HG03565 (cell line): ENCODE measurements around the gene AP2B1.

Experiments
- ATAC-seq: cut with Tn5 transposase; IDR thresholded peaks from one replicate; pipeline ENCODE4 v1.9.1; 2021; ENCODE audit warnings: mild to moderate bottlenecking, moderate library complexity; ENCODE audit not compliant: unreplicated experiment

Gene AP2B1

DNA sequence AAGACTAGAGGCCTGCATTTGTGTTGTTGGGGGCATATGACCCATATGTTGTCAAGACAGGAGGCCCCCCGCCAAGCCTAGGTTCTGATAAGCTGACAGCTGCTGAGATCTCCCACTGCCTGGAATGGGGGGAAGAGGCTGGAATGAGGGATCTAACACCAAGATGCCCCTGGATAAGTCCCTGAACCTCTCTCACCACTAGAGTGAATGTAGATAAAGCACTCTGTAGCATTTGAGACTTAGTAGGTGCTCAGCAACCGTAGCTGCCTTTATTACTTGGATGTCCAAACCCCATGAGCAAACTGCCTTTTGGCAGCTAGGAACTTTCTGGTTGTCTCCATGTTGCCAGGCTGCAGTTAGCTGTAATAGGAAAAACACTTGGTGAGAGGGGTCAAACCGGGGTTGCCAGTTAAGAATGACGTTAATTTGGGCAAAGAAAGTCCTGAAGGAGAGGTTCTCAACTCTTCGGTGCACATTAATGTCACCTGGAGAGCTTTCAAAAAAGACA, 139.9 kb downstream of the AP2B1 start:
- ATAC-seq: no peak

DNA sequence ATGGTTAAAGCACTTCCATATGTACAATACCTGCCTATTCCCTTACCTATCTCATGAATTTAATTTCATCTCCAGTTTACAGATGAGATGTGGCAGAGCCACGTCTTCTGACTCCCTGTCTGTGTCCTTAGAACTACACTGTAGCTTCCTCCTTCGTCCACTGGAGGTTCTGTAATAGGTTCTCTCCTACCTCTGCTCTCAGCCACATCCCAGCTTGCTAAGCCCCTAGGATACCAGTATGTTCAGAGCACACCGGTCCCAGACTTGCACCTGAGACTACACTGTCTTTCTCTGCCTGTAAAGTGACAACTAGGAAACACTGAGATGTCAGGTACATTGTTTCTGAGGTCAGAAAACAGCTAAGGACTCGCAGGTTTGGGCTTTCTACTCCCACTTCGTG, 140.5 kb downstream of the AP2B1 start:
- no peak for ATAC-seq

DNA sequence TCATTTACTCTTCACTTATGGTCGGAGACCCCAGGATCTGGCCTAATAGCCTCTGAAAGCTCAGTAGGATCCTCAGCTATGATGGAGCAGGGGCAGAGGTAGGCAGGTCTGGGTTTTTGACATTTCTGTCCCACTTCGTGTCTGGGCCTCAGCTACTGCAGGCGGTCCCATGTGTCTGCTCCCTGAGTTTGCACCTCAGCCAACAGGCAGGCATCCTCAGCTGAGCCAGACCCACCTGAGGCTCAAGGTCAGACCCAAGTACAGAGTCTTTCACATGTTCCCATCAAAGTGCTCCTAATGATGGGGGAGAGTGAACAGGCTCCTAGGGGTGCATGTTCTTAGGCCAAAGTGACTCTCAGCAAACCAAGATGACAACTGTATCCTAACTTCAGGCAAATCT, 141.4 kb downstream of the AP2B1 start:
- no peak for ATAC-seq

DNA sequence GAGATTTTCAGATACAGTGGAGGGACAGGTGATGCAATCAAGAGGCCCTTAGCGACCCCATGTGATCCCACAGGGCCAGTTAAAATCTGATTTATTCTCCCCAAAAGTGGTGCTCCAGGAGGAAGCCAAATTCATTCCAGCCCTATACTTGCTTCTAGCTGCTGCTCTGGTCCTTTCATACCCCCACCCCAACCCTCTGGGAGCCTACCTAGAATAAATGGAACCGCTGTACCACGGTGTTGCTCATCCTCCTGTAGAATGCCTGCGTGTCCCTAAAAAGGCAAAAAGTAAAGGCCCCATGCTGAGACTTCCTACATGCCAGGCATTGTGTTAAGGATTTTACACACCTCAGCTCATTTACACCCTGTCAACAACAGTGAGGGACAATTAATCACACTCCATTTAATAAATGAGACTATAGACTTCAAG, 142.3 kb downstream of the AP2B1 start:
- no peak for ATAC-seq

DNA sequence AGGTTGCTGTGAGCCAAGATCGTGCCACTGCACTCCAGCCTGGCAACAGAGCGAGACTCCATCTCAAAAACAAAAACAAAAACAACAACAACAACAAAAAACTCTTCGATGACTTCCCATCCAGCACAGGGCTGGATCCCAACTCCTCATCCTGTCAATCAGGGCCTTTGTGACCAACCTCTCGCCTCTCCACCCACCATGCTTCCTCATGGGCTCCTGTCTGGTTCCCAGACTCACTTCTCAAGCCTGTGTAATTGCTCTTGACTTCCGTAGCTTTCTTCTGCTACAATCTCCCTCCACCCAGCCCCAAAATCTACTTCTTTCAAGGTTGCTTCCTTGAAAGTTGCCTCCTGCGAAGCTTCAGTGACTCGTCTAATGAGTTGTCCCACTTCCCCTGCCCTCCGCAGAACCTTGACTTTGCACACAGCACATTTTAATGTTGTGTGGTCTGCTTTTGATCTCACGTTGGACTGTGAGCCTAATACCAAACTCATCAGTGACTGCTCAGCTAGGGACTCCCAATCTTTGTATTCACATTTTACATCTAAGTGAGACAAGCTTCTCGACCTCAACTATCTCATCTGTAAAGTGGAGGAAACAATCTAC, 143.4 kb downstream of the AP2B1 start:
- no peak for ATAC-seq

DNA sequence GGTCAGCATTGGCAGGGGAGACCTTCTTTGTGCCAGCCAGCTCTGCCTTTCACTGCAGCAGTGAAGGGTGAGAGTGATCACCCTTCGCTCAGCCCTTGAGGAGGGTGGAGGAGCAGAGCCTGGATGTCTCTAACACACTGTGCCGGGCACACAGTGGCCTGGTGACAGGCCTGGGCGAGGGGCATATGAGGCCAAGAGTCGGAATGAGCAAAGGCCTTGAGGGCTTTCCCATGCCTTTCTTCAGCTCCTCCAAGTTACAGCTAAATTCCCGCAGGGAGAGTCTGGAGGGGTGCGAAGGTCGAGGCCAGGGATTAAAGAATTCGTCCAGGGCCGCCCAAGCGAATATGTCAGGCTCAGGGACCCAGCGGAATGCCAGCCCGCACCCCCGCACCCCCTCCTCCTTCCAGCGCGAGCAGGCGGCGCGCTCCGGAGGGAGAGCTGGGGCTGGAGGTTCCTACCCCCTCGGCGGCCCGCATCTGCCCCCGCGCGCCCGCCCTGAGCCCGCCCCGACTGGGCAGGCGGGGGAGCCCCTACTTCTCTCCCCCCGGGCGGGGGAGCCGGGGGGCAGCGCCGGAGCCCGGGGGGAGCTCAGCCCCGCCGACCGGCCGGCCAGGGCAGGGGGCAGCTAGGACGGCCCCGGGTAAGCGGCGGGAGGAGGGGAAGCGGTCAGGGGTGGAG, 144.3 kb downstream of the AP2B1 start, which contains the start of gene RASL10B:
RASL10B (plus strand) TSS at position 401 of the 678 bp plus-strand sequence. CDS start 3,546 bp downstream, outside the sequence.
- ATAC-seq: no peak

DNA sequence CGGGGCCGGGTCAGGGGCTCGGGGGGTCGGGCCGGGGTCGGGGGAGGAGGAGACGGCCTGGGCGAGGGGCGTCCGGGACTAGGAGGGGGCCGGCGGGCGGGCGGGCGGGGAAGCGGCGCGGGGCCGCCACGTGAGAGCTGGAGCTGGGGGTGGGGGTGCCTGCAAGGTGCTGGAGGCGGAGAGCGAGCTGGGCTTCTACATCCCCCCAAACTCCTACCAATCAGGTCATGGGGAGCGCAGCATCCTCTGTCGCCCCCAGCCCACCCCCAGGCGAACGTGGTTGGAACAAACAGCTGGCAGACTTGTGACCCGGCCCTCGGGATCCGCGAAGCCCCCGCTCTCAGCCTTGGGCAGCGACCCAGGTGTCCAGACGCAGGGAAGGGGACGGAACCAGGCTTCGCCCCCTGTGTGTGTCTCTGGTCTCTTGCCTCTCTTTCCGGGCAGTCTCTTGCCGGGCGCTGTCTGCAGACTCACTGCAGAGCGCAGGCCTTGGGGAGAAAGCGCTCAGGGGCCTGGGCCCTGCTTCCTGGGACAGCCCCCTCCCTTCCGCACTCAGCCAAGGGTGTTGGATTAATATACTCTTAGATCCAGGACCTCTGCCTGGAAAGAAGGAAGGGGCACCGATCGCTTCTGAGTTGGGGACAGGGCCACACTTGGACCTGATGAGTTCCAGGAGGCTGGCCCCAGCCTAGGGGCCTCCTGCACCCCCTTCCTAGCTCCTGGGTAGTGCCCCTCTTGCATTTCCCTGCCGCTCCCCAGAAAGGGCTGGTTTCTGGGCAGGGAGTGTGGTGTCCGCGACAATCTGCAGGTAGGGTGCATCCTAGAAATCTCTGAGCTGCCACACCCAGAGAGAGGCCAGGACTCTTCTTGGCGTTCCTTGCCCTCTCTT, 145.0 kb downstream of the AP2B1 start:
- no peak for ATAC-seq

DNA sequence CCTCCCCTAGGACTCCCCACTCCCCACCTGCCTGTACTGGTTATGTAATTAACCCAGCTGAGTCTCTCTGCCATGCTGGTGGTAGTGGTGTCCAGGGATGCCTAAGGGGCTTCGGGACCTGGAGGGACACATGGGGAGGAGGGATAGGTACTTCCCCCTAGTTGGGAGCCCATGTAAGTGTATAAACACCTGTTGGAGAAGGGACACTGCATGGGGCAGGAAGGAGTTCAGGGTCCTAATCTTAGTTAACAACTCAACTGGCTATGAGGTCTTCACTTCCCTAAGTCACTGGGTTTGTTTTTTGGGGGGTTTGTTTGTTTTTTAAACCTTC, 145.6 kb downstream of the AP2B1 start:
- ATAC-seq: no peak

DNA sequence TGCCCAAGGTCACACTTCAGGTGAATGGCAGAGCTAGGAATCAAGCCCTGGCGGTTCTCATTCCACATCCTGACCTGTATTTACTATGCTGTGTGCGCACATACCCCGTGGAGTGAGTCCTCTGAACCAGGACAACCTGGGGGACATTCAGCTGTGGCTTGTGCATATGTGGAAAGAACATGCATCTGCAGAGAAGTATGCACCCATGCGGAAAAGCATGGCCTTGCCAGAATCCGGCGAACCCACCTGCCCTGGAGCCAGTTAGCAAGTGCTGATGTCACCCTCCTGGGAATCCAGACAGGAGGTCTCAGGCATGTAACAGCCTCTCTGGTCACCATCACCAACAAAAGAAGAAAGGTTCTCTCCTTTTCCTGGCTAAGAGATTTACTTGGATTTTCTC, 146.2 kb downstream of the AP2B1 start:
- no peak for ATAC-seq

DNA sequence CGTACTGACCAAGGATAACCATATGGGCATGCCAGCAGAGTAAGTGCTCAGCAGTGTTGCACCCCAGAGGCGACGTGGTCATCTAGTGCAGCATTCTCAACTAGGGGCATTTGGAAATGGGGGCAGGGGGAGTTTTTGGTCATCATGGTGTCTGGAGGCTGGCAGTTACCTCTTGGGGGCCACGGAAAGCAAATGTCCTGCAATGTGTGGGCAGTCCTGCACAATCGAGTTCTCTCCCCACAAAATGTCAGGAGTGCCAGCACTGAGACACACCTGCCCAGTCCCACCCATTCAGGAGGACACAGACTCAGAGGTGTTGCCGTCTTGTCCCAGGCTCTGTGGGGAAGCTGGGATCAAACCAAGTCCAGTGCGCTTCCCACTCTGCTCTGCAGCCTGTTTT, 147.3 kb downstream of the AP2B1 start:
- no peak for ATAC-seq

DNA sequence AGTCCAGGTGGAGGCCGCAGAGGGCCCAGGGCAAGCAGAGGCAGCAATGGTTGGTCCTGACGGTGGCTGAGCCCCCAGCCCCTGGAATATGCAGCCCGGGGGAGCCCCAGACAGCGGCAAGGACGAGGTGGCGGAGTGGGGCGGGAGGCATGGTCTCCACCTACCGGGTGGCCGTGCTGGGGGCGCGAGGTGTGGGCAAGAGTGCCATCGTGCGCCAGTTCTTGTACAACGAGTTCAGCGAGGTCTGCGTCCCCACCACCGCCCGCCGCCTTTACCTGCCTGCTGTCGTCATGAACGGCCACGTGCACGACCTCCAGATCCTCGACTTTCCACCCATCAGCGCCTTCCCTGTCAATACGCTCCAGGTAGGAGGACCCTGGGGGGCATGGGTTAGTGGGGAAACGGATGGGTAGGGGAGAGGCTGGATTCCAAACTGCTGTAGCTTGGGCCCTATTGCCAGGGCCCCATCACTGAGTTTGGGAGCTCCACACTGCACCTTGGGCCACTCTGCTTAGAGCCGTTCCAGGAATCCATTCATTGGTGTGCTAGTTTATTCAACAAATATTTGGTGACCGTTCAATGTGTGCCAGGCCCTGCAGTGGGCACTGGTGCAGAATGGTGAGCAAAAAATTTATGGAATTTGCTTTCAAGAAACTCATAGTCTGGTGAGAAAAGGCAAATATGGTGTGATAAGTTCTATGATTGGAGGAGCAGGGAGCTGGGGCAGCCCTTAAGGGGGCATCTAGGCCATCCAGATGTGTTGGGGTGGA, 148.1 kb downstream of the AP2B1 start:
- ATAC-seq: no peak

DNA sequence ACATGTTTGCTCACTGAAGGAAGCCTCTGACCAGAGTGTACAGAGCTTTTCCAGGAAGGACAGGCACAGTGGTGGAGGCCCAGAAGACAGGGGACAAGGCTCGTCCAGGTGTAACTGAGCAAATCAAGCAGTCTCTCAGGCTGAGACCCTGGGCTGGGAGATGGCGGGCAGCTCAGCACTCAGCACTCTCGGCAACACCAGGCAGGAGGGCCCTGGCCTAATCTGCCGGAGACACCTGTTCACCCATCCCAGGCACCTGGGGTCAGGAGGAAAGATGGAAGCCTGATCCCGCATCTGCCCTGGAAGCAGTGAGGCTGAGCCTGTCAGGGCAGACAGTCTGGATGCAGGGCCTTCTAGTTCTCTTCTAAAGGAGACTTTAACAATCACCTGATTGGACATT, 149.1 kb downstream of the AP2B1 start:
- ATAC-seq: no peak

DNA sequence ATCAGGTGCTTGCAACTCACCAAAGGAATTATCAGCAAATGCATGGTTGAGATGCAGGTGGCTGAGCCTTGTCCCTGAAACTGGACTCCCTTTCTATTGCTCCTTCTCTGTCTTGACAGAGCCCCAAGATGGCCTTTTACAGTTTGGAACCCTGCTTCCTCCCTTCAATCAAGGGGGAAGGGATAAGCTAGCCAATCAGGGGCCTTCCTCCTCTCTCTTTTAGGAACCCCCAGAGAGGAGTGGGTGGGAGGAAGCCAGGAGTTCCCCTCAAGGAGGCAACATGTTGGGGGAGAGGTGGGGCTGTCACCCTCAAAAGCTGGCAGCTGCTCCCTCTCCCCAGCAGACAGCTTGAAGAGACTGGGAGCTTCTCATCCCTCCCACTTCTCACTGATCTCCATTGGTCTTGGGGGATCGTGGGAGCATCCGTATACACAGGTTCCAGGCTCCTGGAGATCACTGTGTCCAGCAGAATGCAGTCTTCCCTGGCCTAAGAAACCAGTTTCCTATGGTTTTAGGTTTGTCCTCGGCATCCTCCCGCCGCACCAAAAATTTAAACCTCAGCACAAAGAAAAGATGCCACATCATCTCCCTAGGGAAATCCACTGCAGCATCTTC, 151.5 kb downstream of the AP2B1 start:
- no peak for ATAC-seq

DNA sequence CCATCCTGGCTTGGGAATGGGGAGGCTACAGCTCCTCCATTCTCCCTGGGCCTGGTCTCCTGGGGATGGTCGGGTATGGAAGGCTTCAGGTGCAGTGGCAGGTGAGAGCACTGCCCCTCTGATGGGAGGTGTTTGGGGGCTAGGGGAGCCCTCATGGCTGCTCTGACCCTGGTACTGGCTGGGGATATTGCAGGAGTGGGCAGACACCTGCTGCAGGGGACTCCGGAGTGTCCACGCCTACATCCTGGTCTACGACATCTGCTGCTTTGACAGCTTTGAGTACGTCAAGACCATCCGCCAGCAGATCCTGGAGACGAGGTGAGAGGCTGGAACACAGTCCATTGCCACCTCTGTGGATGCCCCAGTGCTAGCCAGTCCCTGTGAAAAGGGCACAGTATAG, 153.1 kb downstream of the AP2B1 start:
- ATAC-seq: no peak

DNA sequence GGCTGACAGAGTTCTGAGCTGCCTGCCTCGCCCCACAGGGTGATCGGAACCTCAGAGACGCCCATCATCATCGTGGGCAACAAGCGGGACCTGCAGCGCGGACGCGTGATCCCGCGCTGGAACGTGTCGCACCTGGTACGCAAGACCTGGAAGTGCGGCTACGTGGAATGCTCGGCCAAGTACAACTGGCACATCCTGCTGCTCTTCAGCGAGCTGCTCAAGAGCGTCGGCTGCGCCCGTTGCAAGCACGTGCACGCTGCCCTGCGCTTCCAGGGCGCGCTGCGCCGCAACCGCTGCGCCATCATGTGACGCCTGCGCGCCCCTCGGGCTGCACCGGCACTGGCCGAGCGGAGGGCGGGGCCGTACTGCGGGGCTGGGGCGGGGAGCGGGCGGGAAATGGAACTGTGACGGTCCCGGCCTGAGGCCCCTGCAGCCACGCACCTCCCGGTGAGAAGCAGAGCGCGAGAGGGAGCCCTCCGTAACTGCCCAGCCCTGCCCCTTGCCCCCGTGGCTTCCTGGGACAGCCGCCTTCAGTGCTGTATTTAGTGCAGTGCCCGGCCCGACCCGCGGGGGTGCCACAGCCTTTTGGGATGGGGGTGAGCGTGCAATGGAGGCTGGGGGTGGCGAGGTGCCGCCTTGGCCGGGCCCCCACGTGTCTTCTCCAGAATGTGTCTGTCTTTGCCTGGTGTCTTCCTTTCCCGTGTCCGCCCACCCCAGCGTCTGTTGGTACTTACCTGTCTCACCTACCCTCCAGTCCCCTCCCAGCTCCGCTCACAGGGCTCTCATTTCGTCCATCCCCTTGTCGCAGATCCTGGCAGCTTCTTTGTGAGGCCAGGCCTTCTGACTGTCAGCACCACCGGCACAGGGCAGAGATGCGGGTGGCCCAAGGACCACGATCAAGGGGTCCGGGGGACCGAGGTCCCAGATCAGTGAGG, 154.1 kb downstream of the AP2B1 start:
- no peak for ATAC-seq

DNA sequence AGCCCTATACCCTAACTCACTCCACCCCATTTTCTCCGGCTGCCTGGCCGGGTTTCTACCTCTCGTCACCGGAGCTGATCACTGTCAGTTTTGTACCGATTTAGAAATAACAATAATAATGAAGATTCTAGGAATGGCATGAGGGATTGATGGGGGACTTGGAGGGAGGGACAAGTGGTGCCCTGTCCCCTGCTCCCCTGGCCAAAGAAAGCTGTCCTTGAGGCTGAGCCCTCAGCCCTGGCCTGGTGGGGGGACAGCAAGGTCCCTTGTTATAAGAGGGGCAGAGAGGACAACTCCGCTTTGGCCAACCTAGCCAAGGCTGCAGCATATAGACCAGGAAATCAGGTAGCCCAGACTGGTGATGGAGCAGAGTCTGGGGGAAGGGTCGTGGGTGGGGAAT, 155.4 kb downstream of the AP2B1 start:
- no peak for ATAC-seq

DNA sequence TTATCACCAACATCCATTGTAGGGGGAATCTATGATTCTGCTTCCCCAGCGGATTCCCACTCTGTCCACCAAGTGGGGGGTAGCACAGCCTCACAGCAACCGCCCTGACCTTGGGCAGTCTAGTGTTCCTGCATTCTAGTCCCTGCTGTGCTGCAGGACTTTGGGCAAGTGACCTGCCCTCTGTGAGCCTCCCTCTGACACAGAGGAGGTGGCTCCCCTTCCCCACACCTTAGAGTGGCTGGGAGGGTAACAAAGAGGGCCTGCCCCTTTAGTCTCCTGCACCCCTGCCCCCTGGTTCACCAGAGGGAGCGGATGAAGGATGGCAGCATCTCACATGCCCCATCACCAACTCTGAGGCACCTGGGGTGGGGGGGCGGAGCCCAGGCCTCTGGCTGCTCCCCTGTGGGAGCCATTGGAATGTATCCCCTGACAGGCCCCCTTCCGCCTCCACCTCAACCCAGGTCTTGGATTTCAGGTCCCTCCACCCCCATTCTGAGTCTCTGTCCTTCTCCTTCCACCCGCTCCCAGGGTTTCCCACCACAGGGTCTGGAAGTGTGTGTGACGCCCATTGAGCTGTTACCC, 155.9 kb downstream of the AP2B1 start:
- ATAC-seq: no peak

DNA sequence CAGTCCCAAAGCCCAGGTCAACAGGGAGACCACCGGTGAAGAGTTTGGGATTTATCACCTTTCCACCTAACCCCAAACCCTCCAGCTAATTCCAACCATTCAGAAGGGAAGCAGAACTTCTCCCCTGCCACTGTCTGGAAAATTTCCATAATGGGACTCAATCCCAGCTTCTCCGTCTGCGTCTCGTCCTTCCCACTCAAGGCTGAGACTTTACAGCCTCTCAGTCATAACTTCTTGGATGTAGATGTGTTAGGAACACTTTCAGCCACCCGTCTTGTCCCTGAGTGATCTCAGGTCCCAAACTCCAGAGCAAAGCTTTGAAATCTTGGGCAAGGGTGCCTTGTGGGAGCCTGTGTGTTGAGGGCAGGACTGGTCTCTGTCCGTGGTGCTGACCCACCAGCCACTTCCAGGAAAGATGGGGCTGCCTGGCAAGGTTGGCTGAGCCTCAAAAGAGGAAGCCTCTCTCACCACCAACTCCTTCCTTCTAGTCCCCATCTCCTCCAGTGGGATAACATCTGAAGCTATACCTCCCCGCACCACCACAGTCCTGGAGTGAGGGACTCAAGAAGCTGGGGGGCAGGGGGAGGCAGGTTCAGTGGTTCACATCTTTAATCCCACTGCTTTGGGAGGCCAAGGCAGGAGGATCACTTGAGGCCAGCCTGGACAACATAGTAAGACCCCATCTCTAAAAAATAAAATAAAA, 156.7 kb downstream of the AP2B1 start:
- ATAC-seq: no peak
